Heart left ventricle (tissue), 13 donors: ENCODE data around the gene P2RX2.

Experiments used
- POLR2A ChIP-seq, 2 donors: fragments of 450-650 bp; IDR thresholded peaks; one replicate each; pipeline ENCODE4 v1.6.1; 2017; ENCODE audit warnings: antibody characterized with exemption in 2 of 2, mild to moderate bottlenecking in 2 of 2, moderate library complexity in 2 of 2
- TF ChIP-seq, protein P1 (sequence below), 12 donors: fragments of 200-600 bp; sonication (generic) in 4 of 12; IDR thresholded peaks; one replicate each; pipeline versions ENCODE4 v1.5.0 to v1.8.0; 2018 to 2022; ENCODE audit warnings: antibody characterized with exemption in 12 of 12, mild to moderate bottlenecking in 5 of 12
- donor health status: ischemic (EF 13 %, LVEDD 7.1; RV severe dilation, severe dysfunction).
- donor health status: DM: no; HTN: yes; CAD: no.
- donor health status: DM: no; HTN: no; CAD: no.
- donor health status: ischemic (EF 25% LVEDD 6.9; RV normal size, moderate dysfunction).
- donor health status: ischemic (EF 25% LVEDD 5.7; RV mildly dilated, moderate dysfunction).
- donor health status: ischemic (EF 35%, LVEDD 5.7; RV mildly dilated, moderate dysfunction).
- donor health status: nonischemic (EF 11% LVEDD 7.7; RV severe dilation, severe dysfunction).
- donor health status: DM: yes; HTN: yes; CAD: no.
- donor health status: PGD.
- donor health status: ischemic (EF 29% LVEDD 5.4; RV normal size, mild dysfunction).
- donor health status: nonischemic (EF 23%, LVEDD 6.1; RV moderate dilation, normal function).

DNA sequence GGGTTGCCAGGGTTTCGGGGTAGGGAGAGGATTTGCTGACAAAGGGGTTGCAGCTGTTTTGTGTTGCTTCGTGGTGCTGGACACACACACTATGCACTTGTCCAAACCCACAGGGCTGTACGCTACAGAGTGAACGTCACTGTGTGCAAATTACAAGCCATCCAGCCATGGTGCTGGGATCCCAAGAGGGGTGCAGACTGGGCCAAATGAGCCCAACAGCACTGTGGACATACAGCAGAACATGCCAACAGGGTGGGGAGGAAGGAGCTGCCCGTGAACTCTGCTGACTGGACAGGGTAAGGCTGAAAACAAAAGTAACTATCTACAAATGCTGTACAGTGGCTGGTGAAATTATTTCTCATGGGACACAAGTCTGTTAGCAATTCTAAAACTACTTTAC is 43.4 kb downstream of the P2RX2 start:
- TF ChIP-seq, protein P1, sequence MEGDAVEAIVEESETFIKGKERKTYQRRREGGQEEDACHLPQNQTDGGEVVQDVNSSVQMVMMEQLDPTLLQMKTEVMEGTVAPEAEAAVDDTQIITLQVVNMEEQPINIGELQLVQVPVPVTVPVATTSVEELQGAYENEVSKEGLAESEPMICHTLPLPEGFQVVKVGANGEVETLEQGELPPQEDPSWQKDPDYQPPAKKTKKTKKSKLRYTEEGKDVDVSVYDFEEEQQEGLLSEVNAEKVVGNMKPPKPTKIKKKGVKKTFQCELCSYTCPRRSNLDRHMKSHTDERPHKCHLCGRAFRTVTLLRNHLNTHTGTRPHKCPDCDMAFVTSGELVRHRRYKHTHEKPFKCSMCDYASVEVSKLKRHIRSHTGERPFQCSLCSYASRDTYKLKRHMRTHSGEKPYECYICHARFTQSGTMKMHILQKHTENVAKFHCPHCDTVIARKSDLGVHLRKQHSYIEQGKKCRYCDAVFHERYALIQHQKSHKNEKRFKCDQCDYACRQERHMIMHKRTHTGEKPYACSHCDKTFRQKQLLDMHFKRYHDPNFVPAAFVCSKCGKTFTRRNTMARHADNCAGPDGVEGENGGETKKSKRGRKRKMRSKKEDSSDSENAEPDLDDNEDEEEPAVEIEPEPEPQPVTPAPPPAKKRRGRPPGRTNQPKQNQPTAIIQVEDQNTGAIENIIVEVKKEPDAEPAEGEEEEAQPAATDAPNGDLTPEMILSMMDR (IDR thresholded peaks at IDR 0.05), result no peak
- no peak for TF ChIP-seq POLR2A (IDR thresholded peaks at IDR 0.05)
